PFSK-1 (cell line): ENCODE measurements around the gene PGAM4.

Experiments
- FOXP2 ChIP-seq: optimal IDR thresholded peaks from 2 replicates; pipeline ENCODE3; 2011; ENCODE audit warnings: borderline replicate concordance, control low read depth, inconsistent platforms; ENCODE audit not compliant: insufficient read depth; ENCODE audit errors: extremely low read length, extremely low read depth
- POLR2AphosphoS5 ChIP-seq: IDR thresholded peaks from 2 replicates; pipeline ENCODE4 v1.6.1; 2012; ENCODE audit warnings: low read depth, mild to moderate bottlenecking, control low read depth, low read length, moderate library complexity
- SIN3A ChIP-seq: IDR thresholded peaks from 2 replicates; pipeline ENCODE4 v1.6.1; 2012; ENCODE audit warnings: mild to moderate bottlenecking, low read length, moderate library complexity, borderline replicate concordance; ENCODE audit not compliant: insufficient read depth
- TAF1 ChIP-seq: IDR thresholded peaks from 2 replicates; pipeline ENCODE4 v1.6.1; 2012; ENCODE audit warnings: low read length, control low read depth, borderline replicate concordance; ENCODE audit not compliant: insufficient read depth
- TF ChIP-seq, protein P1 (sequence below), 2 experiments: IDR thresholded peaks; 2 replicates each; pipeline versions ENCODE4 v1.6.1 to v1.8.0; 2011 to 2012; ENCODE audit warnings: low read depth in 2 of 2, low read length in 2 of 2, control low read depth in 1 of 2, inconsistent platforms in 1 of 2, mild to moderate bottlenecking in 1 of 2, moderate library complexity in 1 of 2; ENCODE audit not compliant: insufficient read depth in 1 of 2

GRCh38 chrX:77967631-77968030, 1.8 kb downstream of the PGAM4 start:
- no peak for TF ChIP-seq POLR2AphosphoS5
- no peak for TF ChIP-seq TAF1
- no peak for TF ChIP-seq SIN3A
- TF ChIP-seq, protein P1, sequence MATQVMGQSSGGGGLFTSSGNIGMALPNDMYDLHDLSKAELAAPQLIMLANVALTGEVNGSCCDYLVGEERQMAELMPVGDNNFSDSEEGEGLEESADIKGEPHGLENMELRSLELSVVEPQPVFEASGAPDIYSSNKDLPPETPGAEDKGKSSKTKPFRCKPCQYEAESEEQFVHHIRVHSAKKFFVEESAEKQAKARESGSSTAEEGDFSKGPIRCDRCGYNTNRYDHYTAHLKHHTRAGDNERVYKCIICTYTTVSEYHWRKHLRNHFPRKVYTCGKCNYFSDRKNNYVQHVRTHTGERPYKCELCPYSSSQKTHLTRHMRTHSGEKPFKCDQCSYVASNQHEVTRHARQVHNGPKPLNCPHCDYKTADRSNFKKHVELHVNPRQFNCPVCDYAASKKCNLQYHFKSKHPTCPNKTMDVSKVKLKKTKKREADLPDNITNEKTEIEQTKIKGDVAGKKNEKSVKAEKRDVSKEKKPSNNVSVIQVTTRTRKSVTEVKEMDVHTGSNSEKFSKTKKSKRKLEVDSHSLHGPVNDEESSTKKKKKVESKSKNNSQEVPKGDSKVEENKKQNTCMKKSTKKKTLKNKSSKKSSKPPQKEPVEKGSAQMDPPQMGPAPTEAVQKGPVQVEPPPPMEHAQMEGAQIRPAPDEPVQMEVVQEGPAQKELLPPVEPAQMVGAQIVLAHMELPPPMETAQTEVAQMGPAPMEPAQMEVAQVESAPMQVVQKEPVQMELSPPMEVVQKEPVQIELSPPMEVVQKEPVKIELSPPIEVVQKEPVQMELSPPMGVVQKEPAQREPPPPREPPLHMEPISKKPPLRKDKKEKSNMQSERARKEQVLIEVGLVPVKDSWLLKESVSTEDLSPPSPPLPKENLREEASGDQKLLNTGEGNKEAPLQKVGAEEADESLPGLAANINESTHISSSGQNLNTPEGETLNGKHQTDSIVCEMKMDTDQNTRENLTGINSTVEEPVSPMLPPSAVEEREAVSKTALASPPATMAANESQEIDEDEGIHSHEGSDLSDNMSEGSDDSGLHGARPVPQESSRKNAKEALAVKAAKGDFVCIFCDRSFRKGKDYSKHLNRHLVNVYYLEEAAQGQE (IDR thresholded peaks at IDR 0.05; ENCODE audit: insufficient read depth in 1 of 2, low read depth in 2 of 2, low read length in 2 of 2), result no peak
- no peak for TF ChIP-seq FOXP2
